HepG2 (cell line): ENCODE data around the gene KLHDC2. TPM values are rescaled to one million over a fixed set of nuclear protein-coding genes. Genes with fewer than 3 reads are reported as not detected.
A peak's percentile ranks its signal among the peaks of the same experiment; 100 is the strongest.

ENCODE experiments used
- CHCHD3 ChIP-seq: sonication (generic); formaldehyde crosslinking; IDR thresholded peaks from 2 replicates; pipeline ENCODE4 v1.8.0; 2022; ENCODE audit warnings: mild to moderate bottlenecking, missing genetic modification reagents, moderate library complexity
- DNMT1 ChIP-seq: sonication (generic); formaldehyde crosslinking; IDR thresholded peaks from 2 replicates; pipeline ENCODE4 v1.5.1; 2020; ENCODE audit warnings: mild to moderate bottlenecking, missing genetic modification reagents
- KLF13 ChIP-seq: sonication (generic); formaldehyde crosslinking; IDR thresholded peaks from 2 replicates; pipeline ENCODE4 v1.4.0; 2020; ENCODE audit warnings: mild to moderate bottlenecking, missing genetic modification reagents
- NFKB2 ChIP-seq: sonication (generic); formaldehyde crosslinking; IDR thresholded peaks from 2 replicates; pipeline ENCODE4 v1.4.0; 2020; ENCODE audit warnings: missing genetic modification reagents, borderline replicate concordance
- PPARG ChIP-seq: conservative IDR thresholded peaks from 2 replicates; pipeline ENCODE4 v1.6.1; 2016; ENCODE audit warnings: missing biosample characterization, missing genetic modification reagents
- RORA ChIP-seq: sonication (generic); formaldehyde crosslinking; IDR thresholded peaks from 2 replicates; pipeline ENCODE4 v1.5.0; 2020; ENCODE audit warnings: mild to moderate bottlenecking, missing genetic modification reagents, moderate library complexity
- ZBTB40 ChIP-seq, 2 experiments: fragments of 450-650 bp in 1 of 2; sonication (generic) in 1 of 2; formaldehyde crosslinking in 1 of 2; IDR thresholded peaks; 2 replicates each; pipeline versions ENCODE4 v1.6.1 to v1.8.0; 2016 to 2022; ENCODE audit warnings: antibody characterized with exemption in 1 of 2, mild to moderate bottlenecking in 1 of 2, missing genetic modification reagents in 1 of 2
- ZNF136 ChIP-seq: sonication (generic); formaldehyde crosslinking; IDR thresholded peaks from 2 replicates; pipeline ENCODE4 v1.8.1; 2022; ENCODE audit warnings: low read depth, mild to moderate bottlenecking, moderate library complexity, missing genetic modification reagents
- polyA plus RNA-seq, 8 experiments: library from polyadenylated mRNA; depleted of rRNA in 3 of 8; stranded (reverse) in 7 of 8; unstranded in 1 of 8; fragments of >200 nt; fragmentation: Illumina TruSeq in 4 of 8; extraction: Trizol in 4 of 8; gene quantifications; 2 replicates each; pipeline versions ENCODE4 v1.2.1 to v1.2.3, GENCODE V29; 2011 to 2016; ENCODE audit warnings: low read depth in 4 of 8, missing spikeins in 1 of 8, mixed read lengths in 1 of 8; ENCODE audit not compliant: insufficient read depth in 1 of 8
- total RNA-seq, 5 experiments: library from RNA; depleted of rRNA; stranded (reverse); fragments of >200 nt; fragmentation: Illumina TruSeq; extraction: Trizol; gene quantifications; 2 replicates each; pipeline ENCODE4 v1.2.3, GENCODE V29; 2016; ENCODE audit warnings: low read depth in 1 of 5
- TF ChIP-seq, protein P1 (sequence below): sonication (generic); formaldehyde crosslinking; IDR thresholded peaks from 2 replicates; pipeline ENCODE4 v1.5.1; 2020; ENCODE audit warnings: mild to moderate bottlenecking, missing genetic modification reagents
- TF ChIP-seq, protein P2 (sequence below): IDR thresholded peaks from 2 replicates; pipeline ENCODE4 v1.6.1; 2016; ENCODE audit warnings: low read depth, missing genetic modification reagents, missing compliant biosample characterization

Gene KLHDC2
- total and polyA plus RNA-seq, 2 of the 13 experiments (the other 11 are each of a cell fraction or from before 2014, with no cell fraction given), result 95.5 to 170 TPM

- TF ChIP-seq ZBTB40 (IDR thresholded peaks at IDR 0.05) (no peak), ZBTB40 (CRISPR knock-in tag; IDR thresholded peaks at IDR 0.05) (no peak), DNMT1 (CRISPR knock-in tag) (no peak), ZNF136 (peak; percentile 56; the same call in 1 of the 2 replicates), NFKB2 (no peak), KLF13 (CRISPR knock-in tag) (no peak), RORA (CRISPR knock-in tag) (no peak), PPARG (CRISPR knock-in tag) (no peak), CHCHD3 (no peak)
- TF ChIP-seq, protein P1, sequence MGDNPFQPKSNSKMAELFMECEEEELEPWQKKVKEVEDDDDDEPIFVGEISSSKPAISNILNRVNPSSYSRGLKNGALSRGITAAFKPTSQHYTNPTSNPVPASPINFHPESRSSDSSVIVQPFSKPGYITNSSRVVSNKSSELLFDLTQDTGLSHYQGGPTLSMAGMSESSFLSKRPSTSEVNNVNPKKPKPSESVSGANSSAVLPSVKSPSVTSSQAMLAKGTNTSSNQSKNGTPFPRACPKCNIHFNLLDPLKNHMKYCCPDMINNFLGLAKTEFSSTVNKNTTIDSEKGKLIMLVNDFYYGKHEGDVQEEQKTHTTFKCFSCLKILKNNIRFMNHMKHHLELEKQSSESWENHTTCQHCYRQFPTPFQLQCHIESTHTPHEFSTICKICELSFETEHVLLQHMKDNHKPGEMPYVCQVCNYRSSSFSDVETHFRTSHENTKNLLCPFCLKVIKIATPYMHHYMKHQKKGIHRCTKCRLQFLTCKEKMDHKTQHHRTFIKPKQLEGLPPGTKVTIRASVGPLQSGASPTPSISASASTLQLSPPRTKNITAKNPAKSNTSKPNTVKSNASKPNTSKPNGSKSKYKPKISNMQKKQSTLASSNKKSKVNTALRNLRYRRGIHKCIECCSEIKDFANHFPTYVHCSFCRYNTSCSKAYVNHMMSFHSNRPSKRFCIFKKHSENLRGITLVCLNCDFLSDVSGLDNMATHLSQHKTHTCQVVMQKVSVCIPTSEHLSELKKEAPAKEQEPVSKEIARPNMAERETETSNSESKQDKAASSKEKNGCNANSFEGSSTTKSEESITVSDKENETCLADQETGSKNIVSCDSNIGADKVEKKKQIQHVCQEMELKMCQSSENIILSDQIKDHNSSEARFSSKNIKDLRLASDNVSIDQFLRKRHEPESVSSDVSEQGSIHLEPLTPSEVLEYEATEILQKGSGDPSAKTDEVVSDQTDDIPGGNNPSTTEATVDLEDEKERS (CRISPR knock-in tag), result no peak
- TF ChIP-seq, protein P2, sequence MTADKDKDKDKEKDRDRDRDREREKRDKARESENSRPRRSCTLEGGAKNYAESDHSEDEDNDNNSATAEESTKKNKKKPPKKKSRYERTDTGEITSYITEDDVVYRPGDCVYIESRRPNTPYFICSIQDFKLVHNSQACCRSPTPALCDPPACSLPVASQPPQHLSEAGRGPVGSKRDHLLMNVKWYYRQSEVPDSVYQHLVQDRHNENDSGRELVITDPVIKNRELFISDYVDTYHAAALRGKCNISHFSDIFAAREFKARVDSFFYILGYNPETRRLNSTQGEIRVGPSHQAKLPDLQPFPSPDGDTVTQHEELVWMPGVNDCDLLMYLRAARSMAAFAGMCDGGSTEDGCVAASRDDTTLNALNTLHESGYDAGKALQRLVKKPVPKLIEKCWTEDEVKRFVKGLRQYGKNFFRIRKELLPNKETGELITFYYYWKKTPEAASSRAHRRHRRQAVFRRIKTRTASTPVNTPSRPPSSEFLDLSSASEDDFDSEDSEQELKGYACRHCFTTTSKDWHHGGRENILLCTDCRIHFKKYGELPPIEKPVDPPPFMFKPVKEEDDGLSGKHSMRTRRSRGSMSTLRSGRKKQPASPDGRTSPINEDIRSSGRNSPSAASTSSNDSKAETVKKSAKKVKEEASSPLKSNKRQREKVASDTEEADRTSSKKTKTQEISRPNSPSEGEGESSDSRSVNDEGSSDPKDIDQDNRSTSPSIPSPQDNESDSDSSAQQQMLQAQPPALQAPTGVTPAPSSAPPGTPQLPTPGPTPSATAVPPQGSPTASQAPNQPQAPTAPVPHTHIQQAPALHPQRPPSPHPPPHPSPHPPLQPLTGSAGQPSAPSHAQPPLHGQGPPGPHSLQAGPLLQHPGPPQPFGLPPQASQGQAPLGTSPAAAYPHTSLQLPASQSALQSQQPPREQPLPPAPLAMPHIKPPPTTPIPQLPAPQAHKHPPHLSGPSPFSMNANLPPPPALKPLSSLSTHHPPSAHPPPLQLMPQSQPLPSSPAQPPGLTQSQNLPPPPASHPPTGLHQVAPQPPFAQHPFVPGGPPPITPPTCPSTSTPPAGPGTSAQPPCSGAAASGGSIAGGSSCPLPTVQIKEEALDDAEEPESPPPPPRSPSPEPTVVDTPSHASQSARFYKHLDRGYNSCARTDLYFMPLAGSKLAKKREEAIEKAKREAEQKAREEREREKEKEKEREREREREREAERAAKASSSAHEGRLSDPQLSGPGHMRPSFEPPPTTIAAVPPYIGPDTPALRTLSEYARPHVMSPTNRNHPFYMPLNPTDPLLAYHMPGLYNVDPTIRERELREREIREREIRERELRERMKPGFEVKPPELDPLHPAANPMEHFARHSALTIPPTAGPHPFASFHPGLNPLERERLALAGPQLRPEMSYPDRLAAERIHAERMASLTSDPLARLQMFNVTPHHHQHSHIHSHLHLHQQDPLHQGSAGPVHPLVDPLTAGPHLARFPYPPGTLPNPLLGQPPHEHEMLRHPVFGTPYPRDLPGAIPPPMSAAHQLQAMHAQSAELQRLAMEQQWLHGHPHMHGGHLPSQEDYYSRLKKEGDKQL (CRISPR knock-in tag), result no peak
Observed at GRCh38 chr14:49767571-49768300, at the start of gene KLHDC2 (continued).
